HG02610 (cell line): ENCODE results near the gene PRDM10.

ENCODE experiments used
- ATAC-seq: cut with Tn5 transposase; IDR thresholded peaks from one replicate; pipeline ENCODE4 v1.9.1; 2021; ENCODE audit warnings: mild to moderate bottlenecking, moderate library complexity; ENCODE audit not compliant: unreplicated experiment

The PRDM10 gene

DNA sequence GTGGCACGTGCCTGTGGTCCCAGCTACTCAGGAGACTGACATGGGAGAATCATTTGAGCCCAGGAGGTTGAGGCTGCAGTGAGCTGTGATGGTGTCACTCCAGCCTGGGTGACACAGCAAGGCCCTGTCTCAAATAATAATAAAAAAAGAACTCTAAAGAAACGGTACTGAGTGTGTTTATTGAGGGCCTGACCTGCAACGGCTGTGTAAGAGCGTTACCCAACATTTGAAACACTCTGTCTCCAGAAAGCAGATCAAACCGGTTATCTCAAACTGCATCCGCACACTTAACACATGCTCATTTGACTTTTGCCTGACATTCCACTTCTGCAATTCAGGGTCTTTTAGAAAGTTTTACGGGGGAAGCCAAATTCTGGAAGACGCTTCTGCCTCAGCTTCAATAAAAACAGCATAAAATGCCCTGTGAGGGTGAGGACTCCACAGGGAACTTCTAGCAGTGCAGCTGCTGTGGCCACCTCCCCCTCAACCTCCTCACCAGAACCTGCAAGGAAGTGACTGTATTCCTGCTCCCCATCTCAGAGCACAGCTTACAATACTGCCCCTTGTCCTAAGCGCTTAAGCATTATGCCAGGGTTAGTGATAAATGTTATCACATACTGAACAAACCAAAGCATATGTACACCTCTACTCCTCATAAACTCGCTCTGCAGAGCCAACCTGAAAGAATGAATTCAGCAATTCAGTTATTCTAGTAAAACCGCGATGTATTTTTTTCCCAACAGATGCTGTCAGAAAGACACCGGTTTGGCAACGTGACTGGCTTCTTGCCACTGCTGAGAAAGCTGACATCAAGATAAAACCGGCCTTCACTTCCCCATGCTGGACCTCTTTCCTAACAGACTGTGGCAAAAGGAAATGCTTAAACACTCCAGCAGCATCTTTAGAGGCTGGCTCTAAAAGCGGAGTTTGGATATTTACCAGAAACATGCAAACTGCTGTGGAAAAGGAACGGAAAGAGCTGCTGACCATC, 52.2 kb downstream of the PRDM10 start:
- ATAC-seq, result no peak

DNA sequence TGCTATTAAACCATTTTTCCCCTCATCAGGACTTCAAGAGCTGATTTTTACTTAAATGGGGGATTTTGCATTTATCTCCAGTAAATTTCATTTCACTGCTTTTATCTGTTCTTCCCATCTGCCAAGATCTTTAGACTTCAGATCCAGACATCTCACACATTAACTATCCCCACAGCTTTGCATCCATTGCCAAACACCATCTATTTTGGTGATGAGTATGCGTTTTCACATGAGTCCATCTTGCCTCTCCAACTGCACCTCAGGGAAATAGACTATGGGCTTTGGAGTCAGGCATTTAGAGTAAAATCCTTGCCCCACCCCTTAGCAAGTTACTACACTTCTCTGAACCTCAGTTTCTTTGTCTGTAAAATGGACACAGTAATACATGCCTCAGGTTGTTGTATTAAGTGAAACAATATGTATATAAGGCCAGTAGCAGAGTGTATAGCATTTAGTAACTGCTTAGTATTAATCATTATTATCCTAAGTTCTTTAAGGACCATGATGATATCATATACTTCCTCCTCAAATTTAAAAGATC, 53.6 kb downstream of the PRDM10 start:
- ATAC-seq, result no peak

DNA sequence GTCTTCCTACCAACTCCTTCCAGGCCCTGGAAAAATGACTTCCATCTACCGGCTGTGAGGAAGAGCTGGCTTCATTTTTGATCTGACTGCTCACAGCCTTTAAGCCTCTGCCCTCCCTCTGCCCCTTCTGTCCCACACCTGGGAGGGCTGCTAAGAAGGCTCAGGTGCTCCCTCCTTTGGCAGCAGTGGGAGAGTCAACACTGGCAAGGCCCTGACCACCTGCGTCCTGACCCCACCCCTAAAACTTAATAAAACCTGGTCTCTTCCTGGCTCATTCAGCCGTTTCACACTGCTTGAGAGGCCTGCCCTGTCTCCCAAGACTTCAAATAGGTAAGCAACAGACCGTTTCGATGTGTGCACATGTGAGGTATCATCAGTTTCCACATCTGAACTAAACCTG, 55.2 kb downstream of the PRDM10 start:
- ATAC-seq, result no peak

DNA sequence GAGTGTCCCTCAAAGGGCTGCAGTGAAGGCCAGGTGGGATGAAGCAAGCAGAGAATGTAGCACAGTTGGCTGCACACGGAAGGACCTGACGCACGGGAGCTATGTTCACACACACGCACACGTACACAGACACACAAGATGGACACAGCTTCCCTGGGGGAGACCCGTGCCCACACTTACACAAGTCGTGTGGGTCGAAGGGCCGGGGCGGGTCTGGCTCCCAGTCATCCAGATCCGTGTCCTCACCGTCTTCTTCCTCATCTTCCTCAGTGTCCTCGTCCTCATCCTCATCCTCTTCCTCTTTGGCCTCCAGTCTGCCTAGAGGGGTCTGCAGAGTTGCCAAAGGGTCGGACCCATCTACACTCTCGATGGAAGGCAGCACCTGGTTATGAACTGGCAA, 55.7 kb downstream of the PRDM10 start:
- no peak for ATAC-seq

DNA sequence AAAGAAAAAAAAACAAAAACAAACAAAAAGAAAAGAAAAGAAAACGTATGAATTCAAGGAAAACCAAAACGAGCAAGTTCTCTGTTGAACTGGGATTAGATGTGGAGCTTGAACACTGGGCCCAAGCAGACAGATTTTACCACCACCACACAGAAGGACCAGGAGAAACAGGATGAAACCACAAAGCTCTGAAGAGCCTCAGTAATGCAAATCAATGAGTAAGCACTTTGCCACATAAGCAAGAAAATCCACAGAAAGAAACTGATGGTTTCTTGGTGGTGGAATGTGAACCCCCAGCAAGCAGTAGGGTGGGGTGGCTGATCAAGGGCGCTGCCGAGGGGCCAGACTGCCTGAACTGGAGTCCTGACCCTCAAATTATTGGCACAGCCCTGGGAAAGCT, 56.4 kb downstream of the PRDM10 start:
- peak; percentile 41 for ATAC-seq

DNA sequence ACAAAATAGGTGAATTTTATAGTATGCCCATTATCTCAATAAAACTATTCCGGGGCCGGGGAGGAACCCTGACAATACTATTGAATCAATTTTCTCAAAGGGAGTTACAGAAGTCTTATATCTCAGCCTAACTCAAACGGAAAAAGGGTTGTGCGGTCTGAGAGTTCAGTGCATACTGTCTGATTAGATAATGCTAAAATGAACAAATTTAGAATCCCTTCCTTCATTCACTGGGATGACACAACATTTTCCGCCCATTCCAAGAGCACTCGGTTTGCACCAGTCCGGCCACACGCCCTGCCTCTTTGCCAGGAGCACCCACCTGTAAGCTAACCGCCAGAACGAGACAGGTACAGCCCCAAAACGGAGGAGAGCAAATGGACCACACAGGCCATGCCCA, 57.3 kb downstream of the PRDM10 start:
- ATAC-seq, result no peak

DNA sequence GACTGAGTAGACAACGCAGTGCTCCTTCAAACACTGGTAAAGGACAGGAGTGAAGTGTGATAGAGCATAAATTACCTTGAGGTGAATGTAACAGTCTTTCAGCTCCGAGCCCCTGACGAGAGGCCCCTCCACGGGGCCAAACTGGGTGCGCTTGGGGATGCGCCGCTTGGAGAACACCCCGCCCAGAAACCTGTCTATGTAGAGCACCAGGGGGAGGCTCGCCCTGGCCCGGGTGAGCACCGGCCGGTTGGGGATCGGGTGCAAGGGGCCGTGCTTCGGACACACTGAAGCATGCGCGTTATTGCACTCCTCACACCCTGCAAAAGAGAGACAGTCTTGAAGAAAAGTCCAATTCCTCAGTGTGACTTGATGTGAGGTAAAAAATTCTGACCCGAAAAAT, 57.9 kb downstream of the PRDM10 start:
- no peak for ATAC-seq

DNA sequence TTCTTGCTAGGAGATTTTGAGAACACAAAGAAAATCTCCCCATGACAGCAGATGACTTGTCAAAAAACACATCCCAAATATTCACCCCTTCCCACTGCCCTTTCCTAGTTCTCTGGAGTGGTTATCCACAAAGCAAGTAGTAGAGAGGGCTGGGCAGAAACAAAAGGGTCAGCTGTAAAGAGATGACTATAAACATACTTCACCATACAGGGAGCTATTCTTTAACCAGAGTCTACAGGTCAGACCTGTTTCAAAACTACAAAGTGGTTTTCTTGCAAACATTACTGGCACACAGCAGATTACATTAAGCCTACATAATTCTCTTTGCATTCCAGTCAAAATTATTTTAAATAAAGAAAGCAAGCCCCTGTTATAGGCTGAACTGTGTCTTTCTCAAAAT, 59.6 kb downstream of the PRDM10 start:
- ATAC-seq, result no peak

DNA sequence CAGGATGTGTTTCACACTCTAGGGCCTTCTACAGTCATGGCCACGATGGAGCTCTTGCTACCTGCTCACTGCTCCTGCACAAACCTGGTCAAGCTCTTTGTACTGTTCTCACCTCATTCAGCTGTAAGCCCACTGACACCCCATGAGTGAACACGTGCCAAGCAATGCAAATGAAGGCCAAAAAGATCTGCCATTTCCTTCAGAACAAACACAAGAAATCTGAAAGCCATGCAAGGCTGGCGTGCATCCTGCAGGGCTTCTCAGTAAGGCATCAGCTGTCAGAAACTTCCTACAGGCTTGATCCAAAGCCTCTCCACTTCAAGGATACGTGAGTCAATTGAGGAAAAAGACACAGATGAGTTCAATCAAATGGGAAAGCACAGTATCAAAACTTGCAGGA, 63.1 kb downstream of the PRDM10 start:
- no peak for ATAC-seq

DNA sequence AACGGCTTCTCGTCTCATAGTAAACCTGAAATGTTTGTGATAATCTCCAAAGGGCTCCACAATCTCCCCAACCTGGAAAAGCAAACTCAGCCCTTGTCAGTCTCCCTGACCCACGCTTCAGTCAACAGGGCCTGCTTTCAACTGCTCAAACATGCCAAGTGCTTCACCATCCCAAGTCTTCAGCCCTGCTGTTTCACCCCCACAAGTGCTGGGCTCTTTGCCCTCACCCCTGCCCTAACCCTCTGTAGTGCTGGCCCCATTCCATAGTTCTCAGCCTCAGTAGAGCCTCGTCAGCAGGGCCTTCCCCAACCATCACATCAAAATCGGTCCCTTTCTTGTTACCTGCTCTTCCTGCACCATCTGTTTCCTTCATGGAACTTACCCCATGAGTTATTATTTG, 63.9 kb downstream of the PRDM10 start:
- ATAC-seq, result no peak

DNA sequence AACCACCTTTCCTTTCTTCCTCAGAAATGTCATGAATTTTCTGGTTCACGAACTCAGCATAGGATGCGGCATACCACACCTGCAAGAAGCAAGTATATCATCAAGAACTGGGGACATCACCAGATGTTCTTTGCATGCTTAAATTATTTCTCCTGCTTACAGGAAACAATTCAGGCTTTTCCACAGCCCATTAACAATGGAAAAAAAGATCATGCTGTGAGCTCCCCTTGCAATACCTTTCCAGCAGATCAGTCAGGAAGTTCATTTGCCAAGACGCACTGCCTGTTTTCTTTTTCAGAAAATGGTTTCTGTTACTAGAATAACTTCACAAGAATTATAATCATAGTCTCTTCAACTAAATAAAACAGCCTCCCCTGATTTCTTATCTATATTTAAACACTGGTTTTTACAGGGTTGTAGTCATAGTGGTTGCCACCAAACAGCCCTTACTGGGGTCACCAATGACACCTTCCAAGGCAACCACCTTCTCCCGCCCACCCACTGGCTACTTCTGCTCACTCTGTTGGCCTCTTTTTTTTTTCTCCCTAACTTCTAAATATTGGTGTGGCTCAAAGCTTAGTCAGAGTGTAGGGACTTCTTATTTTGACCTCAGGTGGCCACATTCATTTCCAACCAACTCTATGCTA, 64.9 kb downstream of the PRDM10 start:
- ATAC-seq, result no peak

DNA sequence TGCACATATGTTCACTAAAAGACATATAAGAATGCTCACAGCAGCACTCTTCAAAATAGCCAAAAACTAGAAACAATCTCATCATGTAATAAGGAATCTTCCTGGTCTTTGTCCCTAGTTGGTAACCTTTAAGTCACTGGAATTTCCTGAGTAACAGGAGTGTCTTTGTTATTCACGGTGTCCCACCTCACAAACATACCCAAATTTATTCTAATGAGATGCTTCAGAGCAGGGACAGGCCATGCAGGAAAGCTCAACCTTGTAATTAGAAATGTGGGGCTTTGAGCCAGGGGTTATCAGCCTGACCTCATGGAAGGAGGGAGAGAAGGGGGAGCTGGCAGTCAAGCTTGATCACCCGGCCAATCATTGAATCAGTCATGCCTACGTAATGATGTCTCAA, 66.9 kb downstream of the PRDM10 start:
- no peak for ATAC-seq

DNA sequence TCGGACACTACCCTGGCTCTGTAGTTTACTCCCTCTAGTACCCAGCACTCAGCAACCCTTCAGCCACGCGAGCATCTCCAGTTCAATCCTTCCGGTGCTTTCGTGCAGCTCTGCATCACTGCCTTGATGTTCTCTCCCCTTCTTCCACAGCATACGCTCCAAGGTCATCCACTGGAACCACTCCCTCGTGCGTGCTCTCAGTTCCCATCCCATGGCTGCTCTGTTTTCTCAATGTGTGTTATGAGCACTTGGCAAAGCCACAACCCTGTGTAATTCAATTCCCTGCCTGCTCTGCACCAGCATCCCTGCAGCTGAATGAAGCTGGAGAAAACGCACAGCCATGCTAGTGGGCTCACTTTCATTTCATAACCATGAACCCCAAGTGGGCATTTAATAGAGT, 68.7 kb downstream of the PRDM10 start:
- ATAC-seq, result no peak

DNA sequence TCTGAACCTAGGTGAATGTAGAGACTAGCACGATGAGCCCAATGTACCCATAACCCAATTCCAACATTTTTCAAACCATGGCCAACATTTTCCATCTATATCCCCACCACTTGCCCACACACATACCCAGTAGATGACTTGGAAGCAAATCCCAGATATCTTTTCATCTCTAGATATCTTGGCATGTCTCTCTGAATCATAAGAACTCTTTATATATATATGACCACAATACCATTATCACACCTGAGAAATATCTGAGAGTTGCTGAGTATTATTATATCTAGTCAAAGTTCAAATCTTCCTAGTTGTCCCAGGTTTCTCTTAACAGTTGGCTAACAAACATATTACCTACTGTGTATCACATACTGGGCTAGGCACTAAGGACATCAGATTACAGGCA, 69.4 kb downstream of the PRDM10 start:
- ATAC-seq, result no peak

DNA sequence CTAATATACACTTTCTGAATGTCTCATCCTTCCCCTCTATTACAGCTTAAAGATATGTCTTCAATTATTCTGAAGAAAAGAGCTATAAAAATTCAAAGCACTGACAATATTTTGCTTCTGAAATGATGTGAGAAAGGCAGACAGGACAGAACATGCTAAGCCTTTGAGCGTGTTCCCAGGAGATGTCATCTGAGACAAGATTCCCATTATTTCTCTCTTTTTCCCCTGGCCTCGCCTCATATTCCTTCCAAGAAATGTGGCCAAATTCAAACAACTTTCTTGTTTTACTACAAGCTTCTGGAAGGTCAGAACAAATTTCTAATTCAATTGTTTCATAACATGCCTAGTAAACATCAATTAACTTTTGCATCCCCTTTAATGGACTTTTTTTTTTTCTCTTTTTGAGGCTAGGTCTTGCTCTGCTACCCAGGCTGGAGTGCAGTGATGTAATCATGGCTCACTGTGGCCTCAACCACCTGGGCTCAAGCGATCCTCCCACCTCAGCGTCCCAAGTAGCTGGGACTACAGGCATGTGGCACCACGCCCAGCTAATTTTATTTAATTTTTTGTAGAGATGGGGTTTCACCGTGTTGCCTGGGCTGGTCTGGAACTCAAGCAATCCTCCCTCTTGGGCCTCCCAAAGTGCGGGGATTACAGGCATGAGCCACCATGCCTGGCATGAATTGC, 70.1 kb downstream of the PRDM10 start:
- ATAC-seq, result no peak

DNA sequence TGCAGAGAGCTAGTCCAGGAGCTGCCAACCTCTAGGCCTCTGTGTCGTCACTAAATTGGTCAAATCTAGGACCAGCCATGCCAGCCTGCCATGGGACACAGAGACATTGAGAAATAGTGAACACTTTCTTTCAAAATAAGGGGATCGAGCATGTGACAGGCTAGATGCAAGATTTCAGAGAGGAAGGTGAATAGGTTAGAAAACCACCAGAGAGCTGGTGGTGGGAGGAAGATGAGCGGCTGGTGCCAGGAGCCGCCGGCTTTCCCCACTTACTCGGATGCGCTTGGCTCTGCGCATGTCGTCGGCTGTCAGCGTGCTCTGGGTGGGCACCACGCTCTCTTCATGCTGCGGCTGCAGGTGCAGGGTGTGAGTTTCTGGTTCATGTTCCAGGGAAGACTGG, 71.9 kb downstream of the PRDM10 start:
- ATAC-seq, result no peak

DNA sequence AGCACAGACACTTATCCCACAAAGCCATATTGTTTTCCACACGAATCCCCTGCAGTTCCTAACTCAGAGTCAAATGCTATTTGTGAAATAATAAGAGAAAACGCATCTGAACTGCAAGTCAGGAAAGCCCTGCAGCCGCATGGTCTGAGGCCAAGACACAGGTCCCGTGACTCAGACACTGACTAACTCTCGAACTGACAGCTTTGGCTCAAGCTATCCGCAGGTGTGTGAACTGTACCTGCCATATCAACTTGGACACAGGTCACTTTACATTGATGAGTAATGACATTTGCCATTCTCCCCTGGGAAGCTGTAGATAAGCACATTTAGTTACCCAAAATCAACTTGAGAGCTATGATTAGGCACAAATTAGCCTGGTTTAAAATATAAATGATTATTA, 72.3 kb downstream of the PRDM10 start:
- no peak for ATAC-seq

DNA sequence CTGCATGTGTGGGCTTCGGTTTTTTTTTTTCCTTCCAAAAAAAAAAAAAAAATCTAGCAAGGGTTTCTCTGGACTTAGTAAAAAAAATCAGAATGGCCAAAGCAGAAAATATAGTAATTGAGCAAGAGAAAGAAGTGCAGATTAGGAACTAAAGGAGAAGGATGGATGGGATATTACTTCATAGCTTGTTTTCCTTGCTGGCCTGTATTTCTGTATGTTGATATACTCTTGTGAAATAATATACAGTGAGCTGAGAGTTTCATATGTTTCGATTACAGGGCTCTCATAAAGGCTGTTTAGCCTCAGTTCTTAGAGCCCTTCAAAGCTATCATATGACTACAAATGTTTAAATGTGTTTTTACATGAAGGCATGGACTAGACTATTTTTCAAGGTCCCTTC, 72.9 kb downstream of the PRDM10 start:
- no peak for ATAC-seq

DNA sequence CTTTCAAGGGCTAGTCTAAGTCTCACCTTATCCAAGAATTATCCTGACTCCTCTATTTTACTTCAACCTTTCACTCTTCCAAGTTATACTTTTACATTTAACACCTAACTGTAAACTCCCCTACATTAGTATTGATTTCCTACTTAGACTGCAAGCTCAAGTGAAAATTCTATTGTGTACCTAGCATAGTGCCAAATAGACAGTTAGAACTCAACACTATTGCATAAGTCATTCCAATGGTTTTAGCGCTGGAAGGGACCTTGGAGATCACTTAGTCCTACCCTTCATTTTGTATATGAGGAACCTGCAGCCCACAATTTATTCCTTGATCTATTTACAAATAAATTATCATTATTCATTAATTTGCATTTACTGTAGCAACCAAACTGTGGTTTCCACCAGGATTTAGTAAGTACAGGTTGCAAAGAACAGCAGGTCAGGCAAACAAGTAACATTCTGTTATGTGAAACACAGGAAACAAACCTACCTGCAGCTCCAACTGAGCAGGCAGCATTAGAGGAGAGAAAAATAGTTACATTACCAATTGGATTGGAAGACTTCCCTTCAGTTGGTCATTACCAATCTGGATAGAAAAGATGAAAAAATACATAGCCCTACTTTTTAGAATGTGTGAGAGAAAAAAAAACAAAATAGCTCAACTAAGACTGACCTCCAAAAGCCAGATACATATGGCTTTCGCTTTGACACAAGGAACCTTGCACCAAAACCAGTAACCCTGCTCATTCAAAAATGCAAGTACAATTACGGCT, 73.5 kb downstream of the PRDM10 start:
- no peak for ATAC-seq

DNA sequence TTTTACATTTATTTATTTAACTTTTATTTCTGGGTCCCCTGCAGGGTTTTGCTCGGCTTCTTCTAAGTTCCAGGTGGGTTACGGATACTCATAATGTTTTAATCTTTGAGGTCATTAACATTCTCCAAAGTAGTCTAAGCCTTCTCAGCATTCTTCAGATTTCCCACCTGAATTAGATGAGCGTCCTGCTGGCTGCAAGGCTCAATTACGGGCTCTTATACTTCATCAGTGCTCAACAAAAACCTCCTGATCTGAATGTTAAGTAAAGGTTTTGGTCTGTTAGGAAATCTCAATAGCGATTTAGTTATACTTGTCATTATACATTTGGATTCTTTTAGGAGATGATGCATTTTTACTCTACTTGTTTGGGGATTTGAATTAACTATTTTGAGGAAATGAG, 80.0 kb downstream of the PRDM10 start:
- ATAC-seq, result no peak

DNA sequence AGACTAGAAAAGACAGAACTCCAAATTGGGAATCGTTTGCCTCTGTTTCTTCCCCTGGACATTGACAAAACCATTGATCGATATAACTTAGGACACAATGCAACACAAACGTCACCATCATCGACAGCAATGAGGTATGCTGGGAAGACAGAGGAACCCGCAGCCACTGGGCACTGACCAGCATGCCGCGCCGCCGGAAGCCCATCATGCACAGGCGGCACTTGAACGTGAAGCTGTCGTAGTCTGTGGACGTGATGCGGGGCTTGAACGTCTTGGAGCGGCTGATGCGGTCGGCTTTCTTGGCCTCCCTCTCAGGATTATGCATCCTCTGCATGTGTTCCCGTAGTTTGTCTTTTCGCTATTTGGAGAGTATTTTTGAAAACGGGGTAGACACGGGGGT, 84.3 kb downstream of the PRDM10 start:
- ATAC-seq, result no peak
